ENCODE measurements around the gene TRPM3.
A peak's percentile ranks its signal among the peaks of the same experiment; 100 is the strongest.

Gene TRPM3

DNA sequence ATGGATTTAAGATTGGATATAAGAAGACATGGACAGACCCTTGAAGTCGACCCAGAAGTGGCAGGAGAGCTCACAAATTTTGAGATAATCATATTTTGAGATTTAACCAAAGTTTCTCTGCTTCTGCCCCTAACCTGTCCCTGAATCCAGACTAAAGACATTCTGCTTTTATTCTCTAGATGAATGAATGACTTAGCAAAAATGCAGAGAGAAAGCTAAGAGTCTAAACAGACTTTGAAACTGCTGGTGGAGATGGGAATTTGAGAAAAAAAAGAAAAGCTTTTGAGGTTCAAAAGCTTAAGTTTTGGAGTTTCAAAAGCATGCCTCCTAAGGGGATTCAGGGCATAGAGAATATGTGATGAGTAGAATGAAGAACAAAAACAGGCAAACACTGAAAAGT is 621.8 kb downstream of the TRPM3 start:
- DNase-seq: no peak

DNA sequence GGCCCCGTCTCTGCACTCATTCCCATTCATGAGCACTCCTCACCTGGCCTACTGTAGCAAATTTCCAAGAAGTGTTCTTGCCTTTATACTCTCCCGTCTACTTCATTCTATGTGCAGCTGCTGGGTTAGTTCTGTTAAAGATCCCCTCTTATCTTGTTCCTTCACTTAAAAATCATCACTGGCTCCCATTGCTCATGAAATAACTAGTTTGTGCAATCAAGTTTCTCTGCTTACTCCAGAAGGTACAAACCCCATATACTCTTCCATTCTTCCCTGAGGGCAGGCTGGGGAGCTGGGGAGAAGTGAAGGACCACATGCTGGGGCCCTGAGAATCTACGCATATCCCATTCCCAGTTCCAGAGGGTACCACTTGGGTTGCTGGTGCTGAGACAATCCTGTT is 622.6 kb downstream of the TRPM3 start:
- no peak for DNase-seq

DNA sequence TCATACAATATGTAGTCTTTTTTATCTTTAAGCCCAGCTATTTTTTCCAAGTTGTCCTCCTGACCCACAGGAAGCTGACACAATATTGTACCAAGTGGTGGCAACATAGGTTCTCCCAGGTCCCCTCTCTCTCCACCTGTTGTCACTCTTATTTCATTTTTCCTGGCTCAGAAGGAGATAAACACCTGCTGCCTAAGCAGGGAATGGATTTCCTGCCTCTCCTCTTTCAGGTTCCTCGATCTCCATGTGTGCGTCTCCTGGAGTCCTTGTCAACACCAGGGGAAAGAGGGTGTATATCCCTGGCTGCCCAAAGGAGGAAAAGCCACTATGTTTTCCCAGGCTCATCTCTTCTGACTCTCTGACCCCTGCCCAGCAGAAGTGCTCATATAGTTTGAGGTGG is 625.2 kb downstream of the TRPM3 start:
- DNase-seq: no peak

GRCh38 chr9:70495514-70495913 is 625.9 kb downstream of the TRPM3 start:
- no peak for DNase-seq

DNA sequence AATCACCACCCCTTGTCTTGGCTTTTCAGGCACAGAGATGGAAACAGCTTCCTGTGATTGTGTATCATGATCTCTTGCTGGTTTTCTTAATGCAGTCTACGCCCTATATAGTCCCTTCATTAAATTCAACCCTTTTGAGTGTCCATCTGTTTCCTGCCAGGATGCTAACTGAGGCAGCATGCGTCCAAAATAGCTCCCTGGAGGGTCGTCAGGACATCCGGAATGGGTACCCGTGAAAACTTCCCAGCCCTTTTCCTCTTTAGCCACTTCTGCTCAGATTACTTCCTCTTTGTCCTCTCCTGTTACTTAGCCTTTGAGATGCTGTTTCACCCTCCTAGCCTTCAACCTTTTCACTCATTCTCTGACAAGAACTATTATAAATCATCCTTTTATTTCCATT is 627.2 kb downstream of the TRPM3 start:
- no peak for DNase-seq

DNA sequence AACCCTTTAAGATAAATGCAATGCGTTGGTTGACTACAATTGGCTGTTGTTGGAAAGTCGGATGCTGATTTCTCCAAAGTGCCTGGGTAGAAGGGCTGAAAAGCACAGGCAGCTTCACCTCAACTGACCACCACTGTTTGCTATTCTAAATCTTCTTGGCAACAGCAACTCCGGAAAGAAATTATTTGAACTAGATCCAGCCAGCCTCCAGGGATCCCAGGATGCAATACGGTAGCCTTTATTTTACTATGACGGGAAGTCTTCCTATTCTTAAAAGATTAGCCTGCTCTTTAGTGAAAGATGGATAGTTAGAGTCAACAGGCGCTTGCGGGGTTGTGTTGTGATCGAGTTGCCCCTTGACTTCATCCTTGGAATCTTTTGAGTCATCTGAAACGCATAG is 628.4 kb downstream of the TRPM3 start:
- no peak for DNase-seq

- DNase-seq: no peak
Observed at GRCh38 chr9:70492319-70492777, 629.1 kb downstream of the TRPM3 start.

- DNase-seq: no peak
Observed at GRCh38 chr9:70491426-70492318, 629.7 kb downstream of the TRPM3 start.

DNA sequence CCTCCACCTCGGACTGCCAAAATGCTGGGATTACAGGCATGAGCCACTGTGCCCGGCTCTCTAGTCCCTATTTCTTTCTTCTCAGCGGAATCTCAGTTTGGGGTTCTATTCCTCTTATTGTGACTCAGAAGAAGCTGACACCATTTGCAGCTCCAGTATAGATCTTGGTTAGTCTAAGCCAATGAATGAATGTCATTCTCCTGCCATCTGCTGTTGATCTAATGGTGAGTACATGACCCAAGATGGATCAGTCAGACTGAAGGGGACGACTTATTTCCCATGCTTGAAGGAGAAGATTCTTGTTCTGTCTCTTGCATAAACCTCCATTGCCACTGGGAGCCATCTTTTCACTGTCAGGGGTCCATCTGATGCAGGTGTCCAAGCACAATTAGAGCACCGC is 630.9 kb downstream of the TRPM3 start:
- no peak for DNase-seq

- no peak for DNase-seq
Observed at GRCh38 chr9:70488793-70489105, 632.7 kb downstream of the TRPM3 start.

DNA sequence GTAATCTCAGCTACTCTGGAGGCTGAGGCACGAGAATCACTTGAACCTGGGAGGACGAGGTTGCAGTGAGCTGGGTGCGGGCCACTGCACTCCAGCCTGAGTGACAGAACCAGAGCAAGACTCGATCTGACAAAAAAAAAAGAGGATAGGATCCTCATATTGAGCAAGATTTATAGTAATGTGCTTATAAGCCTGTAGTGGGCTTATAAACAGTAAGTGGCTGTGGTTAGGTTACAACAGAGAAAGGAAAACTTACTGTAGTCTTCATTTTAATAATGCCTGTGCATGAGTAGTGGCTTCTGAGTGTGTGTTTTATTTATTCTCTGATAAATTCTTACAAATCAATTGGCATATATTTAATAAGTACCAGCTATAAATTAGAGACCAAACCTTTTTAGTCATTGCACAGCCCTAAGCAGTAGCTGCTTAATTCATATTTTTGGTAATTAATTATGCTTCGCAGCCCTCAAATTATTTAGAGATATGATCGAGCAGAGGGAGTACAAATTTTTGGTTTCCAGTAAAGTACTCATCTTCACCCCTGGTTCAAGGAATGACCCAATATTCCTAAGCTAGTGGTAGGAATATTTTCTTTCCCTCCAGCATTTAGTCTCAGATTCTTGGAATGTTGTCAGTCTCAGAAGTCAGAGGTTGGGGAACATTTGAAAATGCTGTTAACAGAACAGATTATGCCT is 633.2 kb downstream of the TRPM3 start:
- no peak for DNase-seq

DNA sequence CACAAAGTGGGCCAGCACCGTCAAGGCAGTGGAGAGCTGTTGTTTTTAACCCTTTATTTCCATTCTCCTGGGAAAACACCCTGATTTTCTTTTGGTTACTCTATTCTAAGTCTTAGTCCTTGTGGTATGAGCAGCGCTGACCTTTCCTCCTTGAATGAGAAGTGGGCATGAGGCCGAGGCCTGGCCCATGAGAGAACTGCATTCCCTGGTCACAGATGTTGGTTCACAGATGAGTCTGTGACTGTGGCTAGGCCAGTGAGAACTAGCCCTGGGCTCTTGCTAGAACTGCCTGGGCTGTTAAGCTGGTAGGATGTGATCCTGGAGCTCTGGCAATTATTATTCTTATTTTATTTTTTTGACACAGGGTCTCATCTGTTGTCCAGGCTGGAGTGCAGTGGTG is 635.3 kb downstream of the TRPM3 start:
- no peak for DNase-seq

GRCh38 chr9:70485273-70485858 is 636.1 kb downstream of the TRPM3 start:
- DNase-seq: no peak

GRCh38 chr9:70484232-70485130 is 636.9 kb downstream of the TRPM3 start:
- peak in 1 of 2 experiments; percentile 24 for DNase-seq

- DNase-seq: no peak
Observed at GRCh38 chr9:70481471-70481870, 640.0 kb downstream of the TRPM3 start.

- DNase-seq: peak in 1 of 2 experiments; percentile 31
Observed at GRCh38 chr9:70480405-70480980, 640.9 kb downstream of the TRPM3 start.

DNA sequence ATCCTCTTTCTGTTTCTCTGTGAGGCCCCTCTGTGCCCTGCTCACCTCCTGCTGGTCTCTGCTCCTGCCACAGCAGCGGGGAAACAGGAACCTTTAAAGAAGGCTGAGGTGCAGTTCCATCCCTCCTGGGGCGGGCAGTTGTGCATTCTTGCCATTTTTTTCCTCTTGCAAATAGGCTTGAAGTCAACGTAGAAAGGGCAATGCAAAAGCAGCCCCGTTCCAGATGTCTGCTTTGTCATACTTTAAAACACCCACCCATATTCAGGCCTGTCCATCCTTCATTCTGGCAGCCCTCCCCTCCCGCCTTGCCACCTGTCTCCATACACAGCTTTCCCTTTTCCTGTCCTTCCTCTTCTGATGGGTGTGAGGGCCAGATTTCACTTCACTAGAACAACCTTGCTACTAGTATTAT is 641.5 kb downstream of the TRPM3 start:
- peak in 1 of 2 experiments; percentile 26 for DNase-seq
